Measurements from ENCODE around the gene CNTNAP2.
A peak's percentile ranks its signal among the peaks of the same experiment; 100 is the strongest.

Gene CNTNAP2

DNA sequence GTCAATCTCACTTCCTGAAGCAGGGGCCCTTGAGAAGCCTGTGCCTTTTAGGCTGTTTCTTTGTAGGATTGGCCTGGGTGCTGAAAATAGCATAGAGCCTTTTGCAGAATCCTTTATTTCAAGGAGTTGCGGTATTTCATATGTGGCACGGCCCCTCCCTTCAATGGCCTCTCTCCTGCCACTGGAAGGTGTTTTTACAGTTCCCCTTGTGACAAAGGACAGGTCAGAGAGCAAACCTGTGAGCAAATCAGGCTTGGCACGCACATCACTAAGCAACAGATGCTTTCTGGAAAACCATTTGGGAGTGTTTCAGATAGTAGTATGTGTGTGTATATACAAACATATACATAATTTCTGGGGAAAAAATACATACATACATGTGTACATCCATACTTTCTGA is 2085.4 kb downstream of the CNTNAP2 start:
- FAIRE-seq = no peak

DNA sequence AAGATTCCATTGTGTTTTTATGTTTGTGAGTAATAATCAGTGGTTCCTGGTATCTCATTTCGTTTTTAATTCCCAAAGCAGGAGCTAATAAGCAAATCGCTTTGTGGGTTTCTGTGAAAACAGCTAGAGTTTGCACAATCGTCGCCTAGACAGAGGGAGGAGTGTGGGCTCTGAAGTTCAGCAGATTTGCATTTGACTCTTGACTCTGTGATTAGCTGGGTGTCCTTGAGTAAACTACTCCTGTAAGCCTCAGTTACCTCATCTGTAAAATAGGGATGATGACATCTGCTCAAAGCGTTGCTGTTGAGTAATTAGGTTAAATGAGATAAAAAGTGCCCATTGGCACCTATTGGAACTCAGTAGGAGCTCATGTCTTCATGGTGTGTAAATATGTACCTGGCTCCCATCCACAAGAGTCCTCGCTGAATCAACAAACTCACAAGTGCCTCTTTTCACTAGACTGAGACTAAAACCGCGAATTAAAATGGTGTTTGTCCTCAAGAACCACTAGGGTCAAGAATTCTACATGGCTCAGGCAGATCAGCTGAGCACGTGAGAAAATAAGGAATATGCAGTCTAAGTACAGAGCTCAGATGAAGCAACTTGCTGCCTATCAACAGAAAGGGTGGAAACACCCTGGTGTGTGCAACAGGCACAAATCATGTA is 2088.2 kb downstream of the CNTNAP2 start:
- no peak for FAIRE-seq

DNA sequence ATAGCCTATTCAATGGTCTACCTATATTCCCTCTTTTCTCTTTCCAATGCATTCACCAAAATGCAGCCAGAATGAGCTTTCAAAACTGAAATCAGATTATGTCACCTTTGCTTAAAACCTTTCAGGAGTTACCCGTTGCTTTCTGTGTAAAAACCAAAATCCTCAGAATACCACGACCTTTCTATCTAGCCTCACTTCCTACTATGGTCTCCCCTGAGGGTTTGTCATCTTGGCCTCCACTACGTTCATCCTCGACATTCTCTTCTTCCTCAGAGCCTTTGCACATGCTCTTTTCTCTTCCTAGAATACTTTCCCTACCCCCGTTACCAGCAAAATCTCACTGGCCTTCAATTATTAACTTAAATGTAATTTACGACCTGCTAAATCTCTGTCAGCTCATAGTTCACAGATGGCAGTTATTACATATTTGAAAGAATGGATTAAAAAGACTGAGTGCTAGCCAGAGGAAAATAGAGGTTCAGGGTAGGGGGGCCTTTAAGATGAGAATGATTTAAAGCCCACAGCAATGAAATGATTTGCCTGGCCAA is 2093.1 kb downstream of the CNTNAP2 start:
- no peak for FAIRE-seq

DNA sequence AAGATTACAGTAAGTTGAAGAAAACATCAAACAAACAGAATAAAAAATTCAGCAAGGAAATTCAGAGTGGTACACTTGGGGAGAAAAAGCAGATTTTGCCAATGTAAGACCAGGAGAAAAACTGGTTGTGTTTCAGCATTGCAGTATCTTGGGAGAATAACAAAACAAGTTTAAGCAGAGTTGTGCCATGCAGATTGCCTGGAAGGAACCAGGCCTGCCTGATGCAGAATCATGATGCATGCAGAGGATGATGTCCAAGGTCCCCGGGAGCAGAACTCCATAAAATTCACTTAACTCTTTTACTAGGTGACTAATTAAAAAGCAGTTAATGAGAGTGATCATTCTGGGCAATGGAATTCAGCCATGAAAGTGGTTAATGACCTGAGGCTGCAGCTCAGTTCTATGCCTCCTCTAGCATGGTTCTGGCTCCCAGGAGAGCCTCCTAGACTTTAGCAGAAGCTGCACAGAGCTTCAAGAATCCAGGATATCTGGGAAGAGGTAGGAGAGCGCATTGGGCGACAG is 2094.3 kb downstream of the CNTNAP2 start:
- no peak for FAIRE-seq

DNA sequence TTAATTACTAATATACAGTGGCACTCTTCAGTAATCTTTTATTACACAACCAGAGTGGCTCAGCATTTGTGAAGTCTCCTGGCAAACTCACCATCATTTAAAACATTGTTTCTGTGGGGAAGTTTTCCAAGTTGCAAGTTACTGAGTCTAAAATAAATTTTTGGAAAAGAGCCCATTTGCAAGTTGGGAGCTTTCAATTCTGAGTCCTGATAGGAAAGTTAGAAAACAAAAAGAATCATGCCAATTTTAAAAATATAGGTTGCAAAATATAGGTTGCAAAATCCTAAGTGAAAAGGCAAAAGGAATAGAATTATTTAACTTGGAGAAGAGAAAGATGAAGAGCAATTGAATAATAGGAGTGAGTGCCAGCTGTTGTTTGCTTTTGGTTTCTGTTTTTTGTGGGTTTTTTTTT is 2095.1 kb downstream of the CNTNAP2 start:
- no peak for FAIRE-seq

DNA sequence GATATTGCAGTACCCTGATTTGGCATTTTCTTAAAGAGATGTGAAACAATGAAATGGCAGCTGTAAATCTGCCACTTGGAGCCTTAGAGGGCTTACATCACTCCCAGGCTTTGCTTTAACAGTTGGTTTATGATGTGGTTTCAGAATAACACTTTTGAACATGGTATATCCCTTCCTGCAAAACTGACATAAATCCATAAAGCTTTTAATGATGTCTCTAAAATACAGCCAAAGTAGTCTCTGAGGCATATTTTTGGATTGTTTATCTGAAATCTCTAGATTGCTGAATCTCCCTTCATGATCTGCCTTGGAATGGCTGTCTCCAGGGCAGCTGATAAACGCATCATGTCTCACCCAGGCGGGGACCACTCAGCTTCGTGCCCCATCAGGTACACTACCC is 2096.1 kb downstream of the CNTNAP2 start:
- FAIRE-seq = no peak

DNA sequence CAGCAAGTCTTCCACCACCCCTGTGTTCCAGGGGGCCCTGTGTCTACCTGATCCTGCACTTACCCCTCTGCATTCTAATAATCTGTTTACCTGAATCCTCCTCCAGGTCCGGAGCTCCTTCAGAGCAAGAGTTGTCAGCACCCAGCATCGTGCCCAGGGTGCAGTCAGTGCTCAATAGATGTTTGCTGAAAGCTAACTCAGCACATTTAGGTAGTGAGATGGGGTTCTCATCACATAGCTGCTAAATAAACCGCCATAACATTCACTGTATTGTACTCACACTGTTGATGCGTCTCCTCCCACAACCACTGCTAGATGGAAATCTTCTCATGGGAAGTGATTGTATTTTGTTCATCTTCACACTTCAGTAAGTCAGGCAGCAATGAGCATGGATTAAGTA is 2097.5 kb downstream of the CNTNAP2 start:
- FAIRE-seq = no peak

DNA sequence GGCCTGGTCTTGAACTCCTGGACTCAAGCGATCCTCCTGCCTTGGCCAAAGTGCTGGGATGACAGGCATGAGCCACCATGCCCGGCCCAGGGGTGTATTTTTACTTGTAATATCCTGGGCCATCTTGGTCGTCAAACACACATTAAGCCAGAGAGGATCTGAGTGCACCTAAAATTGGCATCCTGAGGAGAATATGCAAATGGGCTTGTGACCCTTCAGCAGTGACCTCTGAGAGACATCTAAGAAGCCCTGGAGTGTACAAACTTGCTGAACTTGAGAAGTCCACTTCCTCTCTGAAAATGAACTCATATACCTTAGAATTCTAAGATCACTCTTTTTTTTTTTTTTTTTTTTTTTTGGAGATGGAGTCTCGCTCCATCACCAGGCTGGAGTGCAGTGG is 2102.0 kb downstream of the CNTNAP2 start:
- no peak for FAIRE-seq

DNA sequence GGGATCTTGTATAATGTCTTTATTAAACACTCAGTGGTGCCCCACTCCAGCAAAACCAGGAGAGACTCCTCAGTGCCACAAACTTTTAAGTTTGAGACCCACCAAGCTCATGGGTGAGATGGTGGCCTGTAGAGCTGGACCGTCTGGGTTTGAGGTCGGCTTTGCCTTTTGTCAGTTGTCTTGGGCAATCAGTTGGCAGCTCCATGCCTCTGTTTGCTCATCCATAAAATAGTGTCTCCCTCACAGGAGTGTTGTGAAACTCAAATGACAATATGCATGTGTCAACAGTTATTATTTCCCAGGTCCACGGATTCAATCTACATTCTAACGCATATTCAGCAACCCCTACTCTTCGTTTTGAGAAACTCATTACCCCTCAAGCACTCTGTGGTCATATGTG is 2106.1 kb downstream of the CNTNAP2 start:
- FAIRE-seq = no peak

DNA sequence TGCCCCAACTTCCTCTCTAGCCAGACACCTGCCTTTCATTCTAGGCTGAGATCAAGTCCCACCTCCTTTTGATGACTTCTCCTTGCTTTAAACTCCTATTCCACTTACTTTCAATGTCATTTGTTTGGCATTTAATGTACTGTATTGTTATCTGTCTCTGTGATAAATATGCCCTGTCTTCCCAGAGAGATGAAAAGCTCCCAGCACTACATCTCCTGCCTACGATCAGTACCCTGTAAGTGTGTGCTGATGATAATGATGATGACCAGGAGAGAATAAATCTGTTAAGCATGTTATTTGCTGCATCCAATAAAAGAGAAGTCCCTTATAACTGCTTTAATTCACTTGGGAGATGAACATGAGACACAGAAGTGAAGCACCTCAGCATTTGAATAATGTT is 2106.6 kb downstream of the CNTNAP2 start:
- FAIRE-seq = no peak

DNA sequence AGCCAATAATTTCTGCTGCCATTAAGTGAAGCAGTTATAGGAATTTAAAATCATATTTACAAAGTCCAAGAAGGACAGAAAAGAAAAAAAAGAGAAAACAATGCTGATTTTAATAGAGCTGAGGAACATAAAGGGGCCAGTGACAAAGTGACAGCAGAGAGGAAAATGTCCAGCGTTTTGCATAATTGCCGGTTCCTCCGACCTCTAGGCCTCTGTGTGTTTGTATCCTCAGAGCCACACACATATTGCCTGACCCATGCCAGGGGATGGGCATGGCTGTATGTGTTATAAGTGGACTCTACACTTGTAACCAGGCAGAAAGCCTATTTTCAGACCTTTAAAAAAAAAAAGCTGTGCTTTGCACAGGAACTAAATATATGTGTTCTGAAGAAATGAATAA is 2107.1 kb downstream of the CNTNAP2 start:
- FAIRE-seq = no peak

DNA sequence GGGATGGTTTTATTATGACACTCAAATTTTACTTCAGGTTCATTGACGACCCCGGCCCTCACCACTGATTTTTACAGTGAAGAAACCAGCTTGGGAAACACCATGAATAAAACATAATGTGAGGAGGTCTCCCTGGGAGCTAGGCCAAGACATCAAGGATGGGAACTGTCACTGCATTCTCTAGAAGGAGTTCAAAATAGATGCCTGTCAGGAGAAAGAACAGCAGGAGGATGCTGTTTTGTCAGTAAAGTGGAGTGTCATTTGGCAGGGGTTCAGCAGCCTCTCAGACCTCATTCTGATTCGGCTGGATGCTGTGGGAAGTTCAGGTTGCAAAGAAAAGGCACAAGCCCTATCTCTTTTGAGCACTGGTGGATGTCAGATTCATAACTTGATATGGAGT is 2113.7 kb downstream of the CNTNAP2 start:
- no peak for FAIRE-seq

DNA sequence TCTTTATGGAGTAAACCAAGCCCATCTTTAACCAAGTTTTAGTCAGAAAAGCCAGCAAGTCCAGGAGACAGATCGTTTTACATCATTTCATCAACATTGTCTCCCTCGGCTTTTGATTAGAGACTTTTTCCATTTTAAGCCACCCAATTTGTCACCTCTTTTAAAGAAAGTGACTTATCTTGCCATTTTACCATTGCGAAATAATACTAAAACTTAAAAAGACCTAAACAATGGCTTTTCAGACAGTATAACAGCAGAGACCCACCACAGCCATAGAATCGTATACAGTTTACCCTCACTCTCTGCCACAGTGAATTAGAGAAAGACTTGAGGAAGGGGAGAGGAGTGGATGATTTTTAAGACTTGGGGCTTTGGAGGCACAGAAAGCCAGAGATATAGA is 2114.3 kb downstream of the CNTNAP2 start:
- no peak for FAIRE-seq

DNA sequence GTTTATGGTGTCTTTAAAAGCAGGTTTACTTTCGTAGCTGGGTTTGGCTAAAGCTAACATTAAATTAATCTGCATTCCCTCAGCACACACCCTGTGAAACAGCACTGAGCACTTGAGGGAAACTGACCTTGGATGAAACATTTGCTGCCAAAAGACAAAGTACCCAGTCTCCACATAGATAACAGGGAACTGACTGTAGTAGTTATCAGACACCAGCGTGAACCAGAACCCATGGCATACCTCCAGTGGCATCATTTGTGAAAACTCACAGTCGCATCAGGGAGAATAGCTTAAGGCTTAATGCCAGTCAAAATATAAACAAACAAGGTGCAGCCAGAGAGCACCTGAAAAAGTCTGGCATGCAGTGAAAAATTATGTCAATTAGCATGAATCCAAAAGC is 2116.2 kb downstream of the CNTNAP2 start:
- FAIRE-seq = no peak

DNA sequence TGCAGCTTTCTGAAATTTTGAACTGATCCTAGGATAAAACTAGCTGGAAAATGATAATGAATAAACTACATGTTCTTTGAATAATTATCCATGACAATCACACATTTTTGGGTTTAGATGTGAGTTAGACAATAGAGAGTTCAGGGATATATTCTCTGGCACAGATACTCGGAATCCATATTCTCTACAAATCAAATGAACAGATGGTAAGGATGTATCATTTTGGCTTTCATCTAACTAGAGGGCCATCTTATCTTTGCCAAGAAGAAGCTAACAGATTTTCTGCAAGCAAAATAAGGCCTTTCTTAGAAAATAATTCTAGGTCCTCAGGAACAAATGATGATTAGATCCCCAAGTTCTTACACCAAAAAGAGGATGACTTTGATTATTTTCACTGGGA is 2118.1 kb downstream of the CNTNAP2 start:
- FAIRE-seq = no peak

DNA sequence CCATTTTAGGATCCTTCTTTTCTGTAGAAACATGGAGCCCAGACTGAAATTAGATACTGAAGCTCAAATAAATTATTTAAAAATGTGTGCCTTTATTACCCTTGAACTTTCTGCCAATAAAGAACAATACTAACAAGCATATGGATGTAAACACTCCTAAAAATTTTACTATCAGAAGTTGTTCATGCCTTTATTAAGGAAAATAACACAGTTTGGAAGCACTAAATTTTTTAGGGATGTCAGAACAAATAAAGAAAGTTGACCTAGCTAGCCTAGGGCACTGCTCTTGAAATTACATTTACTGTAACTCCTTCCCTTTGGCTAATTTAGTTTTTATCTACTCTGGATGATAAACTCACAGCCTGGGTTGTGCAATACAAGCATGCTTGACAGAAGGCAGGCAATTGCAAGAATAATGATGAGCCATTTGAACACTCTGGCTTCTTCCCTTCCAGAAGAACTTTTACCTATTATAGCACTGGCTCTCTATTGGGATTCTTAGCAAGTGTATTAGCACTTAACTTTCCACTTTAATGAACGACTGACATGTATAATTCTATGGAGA is 2122.2 kb downstream of the CNTNAP2 start:
- FAIRE-seq = no peak

DNA sequence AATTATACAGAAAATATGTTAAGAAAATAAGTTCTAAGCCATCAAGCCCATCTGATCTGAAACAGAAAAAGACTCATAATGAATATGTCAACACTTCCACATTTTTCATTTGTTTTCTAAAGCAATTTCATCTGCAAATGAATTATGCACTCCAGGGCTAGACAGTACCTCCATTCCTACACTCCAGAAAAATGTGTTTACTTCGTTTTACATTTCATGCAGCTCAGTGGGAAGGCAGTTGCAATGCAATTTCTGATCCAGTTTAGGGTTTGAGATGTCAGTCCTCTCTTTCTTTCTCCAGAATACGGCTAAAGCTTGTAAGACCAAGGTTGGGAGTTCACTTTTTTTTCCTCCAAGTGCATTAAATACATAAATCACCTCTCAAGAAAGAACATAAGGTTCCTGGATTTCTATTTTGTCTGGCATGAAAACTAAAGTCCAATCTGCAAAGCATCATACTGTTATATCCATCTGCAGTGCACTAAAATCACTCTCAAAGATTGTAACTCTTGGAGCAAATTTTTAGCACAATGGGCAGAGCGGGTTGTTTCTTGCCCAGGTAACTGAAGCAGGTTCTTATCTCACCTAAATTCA is 2125.2 kb downstream of the CNTNAP2 start:
- no peak for FAIRE-seq

DNA sequence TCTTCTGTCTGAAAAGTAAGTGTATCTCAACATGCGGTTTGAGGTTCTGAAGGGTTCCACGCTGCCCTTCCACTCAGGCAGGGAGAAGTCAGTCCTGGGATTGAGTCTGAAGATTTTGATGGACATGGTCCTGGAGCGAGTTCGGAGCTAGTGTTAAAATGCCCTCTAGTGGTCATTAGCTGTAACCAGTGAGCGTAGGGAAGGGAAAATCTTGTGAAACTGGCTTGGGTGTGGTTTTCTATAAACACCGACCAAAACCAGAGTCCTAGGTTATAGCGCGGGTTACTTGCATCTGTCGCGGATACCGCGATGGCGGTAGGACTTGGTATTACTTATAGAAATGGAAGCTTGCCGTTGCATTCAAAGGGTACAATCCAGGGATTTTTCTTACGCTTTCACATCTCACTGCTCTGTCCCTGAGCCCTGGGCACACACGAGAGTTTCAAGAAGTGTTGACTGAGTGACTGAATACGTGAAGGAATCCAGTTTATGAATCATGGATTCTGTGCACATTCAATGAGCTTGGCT is 2125.8 kb downstream of the CNTNAP2 start:
- FAIRE-seq = peak; percentile 93

DNA sequence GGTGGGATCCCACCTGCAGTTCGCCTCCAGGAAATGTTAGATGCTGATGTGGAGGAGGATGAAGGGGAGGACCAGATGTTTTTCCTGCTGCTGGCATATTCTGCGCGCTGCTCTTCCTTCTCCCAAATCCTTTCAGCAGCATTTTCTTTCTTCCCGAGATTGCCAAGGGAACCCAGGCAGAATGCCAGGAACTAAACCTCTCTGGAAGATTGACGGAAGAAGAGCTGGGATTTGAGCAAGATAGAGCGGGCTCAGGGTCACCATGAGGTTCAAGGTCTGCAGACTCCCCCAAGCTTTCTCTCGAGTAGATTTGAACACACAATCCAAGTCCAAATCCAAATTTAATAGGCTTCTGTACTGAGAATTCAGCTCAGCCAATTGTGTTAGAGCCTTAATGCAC is 2128.8 kb downstream of the CNTNAP2 start:
- no peak for FAIRE-seq

DNA sequence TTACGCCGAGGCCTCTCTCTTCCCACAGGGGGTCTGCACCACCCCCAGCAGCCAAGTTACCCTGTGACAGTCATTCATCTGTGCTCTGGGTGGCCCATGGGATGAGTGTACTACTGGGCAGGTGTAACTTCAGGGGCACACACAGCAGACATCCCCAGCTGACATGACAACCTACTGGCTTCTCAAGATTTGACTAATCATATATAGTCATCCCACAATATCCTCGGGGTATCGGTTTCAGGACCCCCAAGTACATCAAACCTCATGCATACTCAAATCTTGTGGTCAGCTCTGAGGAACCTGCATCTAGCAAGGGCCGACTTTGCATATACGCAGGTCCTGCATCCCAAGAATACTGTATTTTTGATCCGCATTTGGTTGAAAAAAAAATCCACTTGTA is 2137.0 kb downstream of the CNTNAP2 start:
- no peak for FAIRE-seq

DNA sequence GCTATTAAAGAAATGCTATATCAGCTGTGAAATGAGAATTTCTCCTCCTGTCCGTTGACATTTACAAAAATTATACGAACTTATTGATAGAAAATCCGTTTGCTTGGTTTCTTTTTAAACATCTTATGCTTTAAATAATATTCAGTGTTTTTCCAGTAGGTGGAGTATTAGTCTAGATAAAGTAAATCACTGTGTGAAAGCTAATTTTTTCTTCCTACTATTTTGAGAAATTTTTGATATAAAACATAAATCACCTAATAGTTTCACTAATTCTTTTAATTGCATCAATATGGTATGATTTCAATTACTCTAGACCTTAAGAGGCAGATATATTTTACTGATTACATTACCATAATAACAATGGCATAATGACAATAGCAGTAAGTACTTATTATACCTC is 2138.7 kb downstream of the CNTNAP2 start:
- peak; percentile 98 for FAIRE-seq

DNA sequence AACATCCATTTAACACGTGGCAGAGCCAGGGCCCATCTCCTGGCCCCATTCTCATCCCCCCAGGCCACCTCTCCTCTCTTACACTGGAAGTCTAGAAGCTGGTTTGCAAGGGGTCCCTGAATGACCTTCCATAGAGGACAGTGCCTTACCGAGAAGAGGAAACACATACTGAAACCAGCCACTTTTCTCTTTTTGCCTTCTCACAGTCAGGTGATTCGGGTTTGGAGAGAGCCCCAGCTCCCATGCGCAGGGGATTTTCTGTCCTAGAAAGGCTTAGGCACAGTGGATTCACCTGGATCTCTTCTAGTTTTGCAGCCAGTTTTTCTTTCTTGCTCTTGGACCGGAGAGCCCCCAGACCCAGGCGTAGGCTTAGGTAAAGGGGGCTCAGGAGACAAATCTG is 2139.8 kb downstream of the CNTNAP2 start:
- FAIRE-seq = no peak

DNA sequence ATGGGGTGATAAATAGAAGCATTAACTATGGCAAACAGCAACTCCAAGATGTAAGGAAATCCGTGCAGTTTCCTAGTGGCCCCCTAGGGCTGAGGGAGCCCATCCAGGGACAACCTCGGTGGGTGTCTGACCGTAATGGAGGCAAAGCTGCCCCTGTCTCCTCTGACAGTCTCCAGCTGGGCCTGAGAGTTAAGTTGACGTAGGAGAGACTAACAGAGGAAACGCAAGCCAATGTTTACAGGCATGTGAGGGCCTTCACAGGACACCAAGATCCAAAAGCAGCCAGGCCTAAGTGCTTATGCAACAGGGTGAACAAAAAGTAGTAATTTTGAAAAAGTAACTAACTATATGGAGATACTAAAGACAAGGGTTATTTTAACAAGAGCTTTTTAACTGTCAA is 2144.0 kb downstream of the CNTNAP2 start:
- no peak for FAIRE-seq

DNA sequence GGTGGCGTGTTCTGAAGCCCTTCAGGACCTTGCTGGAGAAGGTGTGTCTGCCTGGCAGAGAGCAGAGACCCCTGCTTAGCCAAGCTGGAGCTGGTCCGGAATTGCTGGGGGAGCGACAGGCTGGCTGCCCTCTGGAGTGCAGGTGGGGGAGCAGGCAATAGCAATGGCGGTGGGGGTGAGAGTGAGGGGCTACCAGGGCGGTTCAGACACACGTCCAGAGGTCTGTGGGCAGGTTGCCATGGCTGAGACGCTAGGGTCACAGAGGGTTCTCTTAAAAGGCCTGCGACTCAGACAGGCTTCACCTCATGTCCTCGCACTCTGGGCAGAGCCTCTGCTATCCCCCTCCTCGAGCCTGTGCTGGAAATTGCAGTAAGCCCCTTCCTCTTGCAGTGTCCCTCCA is 2144.9 kb downstream of the CNTNAP2 start:
- no peak for FAIRE-seq
